IPS-NIHi11 (cell line): ENCODE measurements around the gene KCND1.
"Not testable (repeated sequence)": the region's sequence is repeated elsewhere in the genome, so short reads cannot be mapped to it uniquely, and the experiment has no call there.

Source experiments
- DNase-seq: peaks from one replicate; pipeline ENCODE4 v3.0.0; 2012; ENCODE audit warnings: mixed read lengths, low spot score

Gene KCND1

GRCh38 chrX:48971249-48972219 lies at the start of gene KCND1:
Gene KCND1, minus strand, starts transcription at chrX:48971844. Its CDS starts 1,573 bp downstream, at chrX:48970271.
- DNase-seq: peak; percentile 50

GRCh38 chrX:49019599-49020249 lies 48.1 kb upstream of the KCND1 start:
- DNase-seq: no peak

- no peak for DNase-seq
Observed at GRCh38 chrX:49019050-49019449, 47.4 kb upstream of the KCND1 start.

GRCh38 chrX:49003696-49004095 lies 32.1 kb upstream of the KCND1 start:
- peak; percentile 17 for DNase-seq

GRCh38 chrX:49002091-49002935 lies 30.7 kb upstream of the KCND1 start, which contains the start of gene GRIPAP1:
Gene GRIPAP1, minus strand, starts transcription at chrX:49002264. Its CDS starts 35 bp downstream, at chrX:49002229.
- peak; percentile 81 for DNase-seq

GRCh38 chrX:49001521-49002090 lies 30.0 kb upstream of the KCND1 start:
- peak; percentile 63 for DNase-seq

- no peak for DNase-seq
Observed at GRCh38 chrX:49000636-49001035, 29.0 kb upstream of the KCND1 start.

- DNase-seq: no peak
Observed at GRCh38 chrX:48999030-48999429, 27.4 kb upstream of the KCND1 start.

GRCh38 chrX:48998391-48998790 lies 26.7 kb upstream of the KCND1 start:
- DNase-seq: no peak

- DNase-seq: no peak
Observed at GRCh38 chrX:48997865-48998264, 26.2 kb upstream of the KCND1 start.

- no peak for DNase-seq
Observed at GRCh38 chrX:48997455-48997854, 25.8 kb upstream of the KCND1 start.

GRCh38 chrX:48996969-48997368 lies 25.3 kb upstream of the KCND1 start:
- DNase-seq: peak; percentile 47

- no peak for DNase-seq
Observed at GRCh38 chrX:48992341-48992740, 20.7 kb upstream of the KCND1 start.

GRCh38 chrX:48989483-48989882 lies 17.8 kb upstream of the KCND1 start:
- no peak for DNase-seq

GRCh38 chrX:48983896-48984295 lies 12.3 kb upstream of the KCND1 start:
- no peak for DNase-seq

- DNase-seq: no peak
Observed at GRCh38 chrX:48983081-48983480, 11.4 kb upstream of the KCND1 start.

GRCh38 chrX:48981178-48981577 lies 9.5 kb upstream of the KCND1 start:
- no peak for DNase-seq

GRCh38 chrX:48980341-48980740 lies 8.7 kb upstream of the KCND1 start:
- DNase-seq: not testable (repeated sequence)

- no peak for DNase-seq
Observed at GRCh38 chrX:48978226-48978625, 6.6 kb upstream of the KCND1 start.

GRCh38 chrX:48976086-48976485 lies 4.4 kb upstream of the KCND1 start:
- DNase-seq: no peak

GRCh38 chrX:48975541-48975940 lies 3.9 kb upstream of the KCND1 start:
- DNase-seq: no peak

- no peak for DNase-seq
Observed at GRCh38 chrX:48975041-48975440, 3.4 kb upstream of the KCND1 start.
